Measurements from ENCODE around the gene ACAA2. TPM values are rescaled to one million over a fixed set of nuclear protein-coding genes. Genes with fewer than 3 reads are reported as not detected.

The ACAA2 gene
- polyA plus RNA-seq, 3 donors, result 20.8 to 109 (median 97.6) TPM

- peak; percentile 92 for TF ChIP-seq CTCF (IDR thresholded peaks at IDR 0.05)
- no peak overlapping the region for H3K27ac Mint-ChIP-seq
- no peaks in the 10 kb centered on the region for H3K79me2 ChIP-seq (ENCODE audit: insufficient read depth, low read length)
- H3K9me3 ChIP-seq (replicated peaks in 1 of 2; ENCODE audit: control insufficient read depth in 1 of 2, insufficient read depth in 1 of 2, low read length in 2 of 2), result no peaks in the 10 kb centered on the region
- no peak overlapping the region for H3K9ac ChIP-seq (ENCODE audit: insufficient read depth, low read length, poor library complexity, severe bottlenecking)
- intact Hi-C loops (cut with micrococcal nuclease), result loop anchor here in 1 of 2 donors (2.0 to 5.0 kb wide), 2 partner anchors 348 to 1181 kb away; no protein-coding TSS in a partner anchor
- no peaks in the 10 kb centered on the region for H3K27me3 ChIP-seq (ENCODE audit: control insufficient read depth in 2 of 2, insufficient read depth in 2 of 2, low read length in 2 of 2)
- 70% methylated on average over 8 of the region's 11 CpGs for WGBS (ENCODE audit: insufficient coverage)
- H3K4me3 ChIP-seq (replicated peaks in 1 of 3; ENCODE audit: low read depth in 2 of 3, low read length in 3 of 3), result no peak overlapping the region
- H3K27me3 Mint-ChIP-seq (ENCODE audit: low read depth in 3 of 3), result peaks cover 0 to 3% (median 0%) of the 10 kb centered on the region in 3 donors
- no peak overlapping the region for H3K27ac ChIP-seq (ENCODE audit: low read depth in 1 of 2, low read length in 2 of 2)
- no peak overlapping the region for H3K4me3 Mint-ChIP-seq
- H3K4me2 ChIP-seq (replicated peaks; ENCODE audit: extremely low read depth, low read length, poor library complexity, severe bottlenecking), result no peak overlapping the region
- no peak overlapping the region for H2AFZ ChIP-seq (ENCODE audit: insufficient read depth, low read depth, low read length, poor library complexity, severe bottlenecking)
- no peaks in the 10 kb centered on the region for H4K20me1 ChIP-seq (ENCODE audit: insufficient read depth, low read length)
- DNase-seq, result peak; percentile 25 to 46 (median 38)
- H3K4me1 ChIP-seq (ENCODE audit: control insufficient read depth in 1 of 2, insufficient read depth in 2 of 2, low read length in 2 of 2), result no peaks in the 10 kb centered on the region
- H3K36me3 Mint-ChIP-seq, result no peaks in the 10 kb centered on the region
- H3K4me1 Mint-ChIP-seq, result no peaks in the 10 kb centered on the region
- no peaks in the 10 kb centered on the region for H3K9me3 Mint-ChIP-seq
- no peaks in the 10 kb centered on the region for H3K36me3 ChIP-seq (replicated peaks in 1 of 2; ENCODE audit: control insufficient read depth in 1 of 2, insufficient read depth in 2 of 2, low read length in 2 of 2)
Observed at GRCh38 chr18:49858309-49859020, 45.1 kb upstream of the ACAA2 start.

GRCh38 chr18:49857708-49858107 is 44.4 kb upstream of the ACAA2 start:
- Mint-ChIP-seq H3K4me1 (no peaks in the 10 kb centered on the region), H3K4me3 (no peak overlapping the region), H3K9me3 (no peaks in the 10 kb centered on the region), H3K36me3 (no peaks in the 10 kb centered on the region), H3K27ac (no peak overlapping the region), H3K27me3 (ENCODE audit: low read depth in 3 of 3) (peaks cover 0 to 6% (median 0%) of the 10 kb centered on the region in 3 donors)
- no peak overlapping the region for H3K27ac ChIP-seq (ENCODE audit: low read depth in 1 of 2, low read length in 2 of 2)
- no peak for DNase-seq
- intact Hi-C loops (cut with micrococcal nuclease), result loop anchor here in 1 of 2 donors (2.0 to 5.0 kb wide), 2 partner anchors 347 to 1180 kb away; no protein-coding TSS in a partner anchor
- no peak overlapping the region for H3K4me3 ChIP-seq (replicated peaks in 1 of 3; ENCODE audit: low read depth in 2 of 3, low read length in 3 of 3)
- no peak for TF ChIP-seq CTCF (IDR thresholded peaks at IDR 0.05)
- H4K20me1 ChIP-seq (ENCODE audit: insufficient read depth, low read length), result no peaks in the 10 kb centered on the region
- no peaks in the 10 kb centered on the region for H3K9me3 ChIP-seq (replicated peaks in 1 of 2; ENCODE audit: control insufficient read depth in 1 of 2, insufficient read depth in 1 of 2, low read length in 2 of 2)
- 100% methylated on average over 1 of the region's 3 CpGs for WGBS (ENCODE audit: insufficient coverage)
- no peaks in the 10 kb centered on the region for H3K27me3 ChIP-seq (ENCODE audit: control insufficient read depth in 2 of 2, insufficient read depth in 2 of 2, low read length in 2 of 2)
- no peak overlapping the region for H3K4me2 ChIP-seq (replicated peaks; ENCODE audit: extremely low read depth, low read length, poor library complexity, severe bottlenecking)
- no peaks in the 10 kb centered on the region for H3K4me1 ChIP-seq (ENCODE audit: control insufficient read depth in 1 of 2, insufficient read depth in 2 of 2, low read length in 2 of 2)
- no peaks in the 10 kb centered on the region for H3K36me3 ChIP-seq (replicated peaks in 1 of 2; ENCODE audit: control insufficient read depth in 1 of 2, insufficient read depth in 2 of 2, low read length in 2 of 2)
- H2AFZ ChIP-seq (ENCODE audit: insufficient read depth, low read depth, low read length, poor library complexity, severe bottlenecking), result no peak overlapping the region
- H3K79me2 ChIP-seq (ENCODE audit: insufficient read depth, low read length), result no peaks in the 10 kb centered on the region
- H3K9ac ChIP-seq (ENCODE audit: insufficient read depth, low read length, poor library complexity, severe bottlenecking), result no peak overlapping the region
